D341Med (cell line): ENCODE results near the gene IVL.

Experiments used
- DNase-seq: peaks from one replicate; pipeline ENCODE4 v3.0.0; 2012; ENCODE audit warnings: low spot score

IVL gene

DNA sequence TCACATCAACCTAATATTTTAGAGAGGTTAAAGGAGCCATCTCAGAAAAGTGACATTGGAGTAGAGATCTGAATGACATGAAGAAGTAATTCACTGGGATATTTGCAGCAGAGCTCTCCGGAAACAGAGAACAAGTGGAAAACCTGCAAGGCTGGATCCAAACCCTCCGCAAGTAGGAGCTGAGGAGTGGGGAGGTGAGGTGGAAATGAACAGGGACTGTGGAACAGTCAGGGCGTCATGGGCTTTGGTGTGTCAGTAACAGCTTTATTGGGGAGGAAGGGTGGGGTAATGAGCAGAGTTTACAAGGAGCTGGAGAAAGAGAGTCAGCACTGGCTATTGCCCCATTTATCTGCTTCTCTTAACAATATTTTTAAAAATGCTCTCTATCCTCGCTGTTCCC, 9.3 kb upstream of the IVL start:
- no peak for DNase-seq

GRCh38 chr1:152899883-152900282, 8.5 kb upstream of the IVL start:
- no peak for DNase-seq

- no peak for DNase-seq
Measured at GRCh38 chr1:152901631-152902030, 6.7 kb upstream of the IVL start.

DNA sequence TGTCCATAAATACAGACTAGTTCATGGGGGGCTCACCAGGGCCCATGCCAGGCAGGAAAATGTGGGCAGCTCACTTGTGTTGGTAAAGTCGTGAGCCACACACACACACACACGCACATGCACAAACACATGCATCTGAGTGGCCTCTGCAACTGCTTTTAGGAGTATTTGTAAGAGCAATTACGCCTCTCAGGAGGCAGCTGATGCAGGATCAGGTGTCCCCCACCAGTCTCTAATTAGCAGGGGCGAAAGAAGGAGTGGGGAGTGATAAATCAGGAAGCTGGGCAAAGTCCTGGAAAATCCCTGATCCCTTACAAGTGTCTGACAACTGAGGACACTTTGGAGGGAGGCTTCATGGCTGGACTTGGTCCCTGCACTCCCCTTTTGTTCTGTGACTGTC, 5.7 kb upstream of the IVL start:
- no peak for DNase-seq

DNA sequence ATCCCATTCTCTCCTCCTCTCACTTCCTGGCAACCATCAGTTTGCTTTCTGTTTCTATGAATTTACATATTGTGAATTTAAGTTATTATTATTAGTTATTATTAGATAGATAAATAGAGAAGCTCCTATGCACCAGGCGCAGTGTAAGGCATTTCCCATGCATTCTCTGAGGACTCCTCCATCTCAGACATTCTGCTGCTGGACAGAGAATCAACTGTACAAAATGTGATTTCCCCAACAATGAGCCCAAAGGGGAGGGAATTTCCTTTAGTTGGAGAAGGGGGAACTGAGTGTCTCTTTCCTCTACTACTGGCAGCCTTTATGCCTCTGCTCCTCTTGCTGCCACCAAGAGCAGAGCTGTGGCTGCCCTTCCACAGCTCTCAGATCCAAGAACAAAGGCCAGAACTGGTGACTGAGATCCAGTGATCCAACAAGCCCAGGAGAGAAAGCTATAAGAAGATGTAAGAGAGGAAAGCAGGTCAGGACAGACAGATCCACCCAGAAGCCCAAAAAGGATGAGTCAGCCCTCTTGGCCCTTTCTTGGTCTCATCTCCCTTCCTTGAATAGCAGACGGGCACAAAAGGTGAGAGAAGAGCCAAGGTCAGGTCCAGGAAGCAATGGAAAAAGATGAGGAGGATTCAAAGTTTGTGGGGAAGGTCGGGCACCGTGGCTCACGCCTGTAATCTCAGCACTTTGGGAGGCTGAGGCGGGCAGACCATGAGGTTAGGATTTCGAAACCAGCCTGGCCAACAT, 3.5 kb upstream of the IVL start:
- no peak for DNase-seq

- no peak for DNase-seq
Measured at GRCh38 chr1:152906023-152906565, 2.3 kb upstream of the IVL start.

DNA sequence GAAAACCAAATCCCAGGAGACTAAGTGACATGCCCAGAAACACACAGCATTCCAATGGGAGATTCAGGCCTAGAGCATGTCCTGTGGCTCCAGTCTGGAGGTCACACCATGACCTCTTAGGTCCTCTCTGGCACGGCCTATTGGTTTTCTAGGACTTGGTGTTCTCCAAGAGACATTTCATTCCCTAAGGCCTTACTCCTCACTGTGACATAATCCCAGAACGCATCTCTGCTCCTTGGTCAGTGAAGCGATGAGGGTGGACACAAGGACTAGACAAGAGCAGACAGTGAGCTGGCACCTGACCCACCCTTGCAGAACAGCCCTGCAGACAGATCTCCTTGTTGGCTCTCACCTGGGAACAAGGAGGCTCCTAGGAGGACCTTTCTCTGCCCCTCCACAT, 860 bp downstream of the IVL start:
- no peak for DNase-seq

DNA sequence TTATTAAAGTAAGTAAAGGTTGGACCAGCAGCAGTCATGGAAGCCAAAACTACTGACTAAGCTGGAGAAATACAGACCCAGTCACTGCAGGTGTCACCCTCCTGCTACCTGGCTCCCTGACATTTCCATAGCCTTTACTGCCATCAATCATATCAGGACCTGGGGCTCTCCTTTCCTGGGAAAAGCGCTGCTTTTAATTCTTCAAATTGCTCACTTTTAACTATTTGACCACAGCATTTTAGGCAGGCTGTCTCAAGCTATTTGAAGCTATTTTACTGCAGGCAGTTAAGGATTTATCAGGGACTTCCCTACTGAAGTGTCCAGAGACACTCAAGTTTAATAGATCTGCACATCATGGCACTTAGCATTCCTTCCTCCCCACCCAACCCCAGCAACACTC, 4.1 kb downstream of the IVL start:
- no peak for DNase-seq

GRCh38 chr1:152912900-152913299, 4.6 kb downstream of the IVL start:
- DNase-seq, result no peak

DNA sequence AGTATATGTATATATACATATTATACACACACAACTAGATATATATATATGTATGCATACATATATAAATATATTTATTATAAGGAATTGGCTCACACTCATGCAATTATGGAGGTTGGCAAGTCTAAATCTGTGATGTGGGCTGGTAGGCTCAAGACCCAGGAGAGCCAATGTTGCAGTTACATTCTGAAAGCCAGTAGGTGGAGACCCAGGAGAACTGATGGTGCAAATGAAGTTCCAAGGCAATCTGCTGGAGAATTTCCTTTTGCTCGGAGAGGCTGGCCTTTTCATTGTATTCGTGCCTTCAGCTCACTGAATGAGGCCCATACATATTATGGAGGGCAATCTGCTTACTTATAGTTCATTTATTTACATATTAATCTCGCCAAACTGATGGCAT, 9.4 kb downstream of the IVL start:
- no peak for DNase-seq

- DNase-seq, result no peak
Measured at GRCh38 chr1:152919071-152919470, 10.7 kb downstream of the IVL start.

GRCh38 chr1:152924191-152924590, 15.8 kb downstream of the IVL start:
- peak; percentile 8 for DNase-seq

DNA sequence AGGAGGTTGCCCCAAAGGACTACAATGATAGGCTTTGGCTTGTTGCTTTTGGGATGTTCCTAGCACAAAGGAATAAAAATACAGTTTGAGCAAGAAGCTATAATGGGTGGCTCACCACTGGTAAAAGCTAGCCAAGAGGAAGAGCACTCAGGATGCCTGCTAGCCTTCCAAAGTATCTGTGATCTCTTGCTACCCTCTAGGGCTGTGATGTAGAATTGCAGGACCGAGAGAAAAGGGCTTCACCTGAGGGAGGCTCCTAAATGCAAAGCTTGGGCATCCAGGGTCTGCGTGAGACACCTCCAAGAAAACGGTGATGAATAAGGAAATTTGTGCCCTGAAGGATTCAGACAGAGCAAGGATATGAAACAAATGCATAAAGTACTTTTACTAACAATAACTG, 17.7 kb downstream of the IVL start:
- DNase-seq, result peak; percentile 6

GRCh38 chr1:152928671-152929070, 20.3 kb downstream of the IVL start:
- DNase-seq, result no peak

DNA sequence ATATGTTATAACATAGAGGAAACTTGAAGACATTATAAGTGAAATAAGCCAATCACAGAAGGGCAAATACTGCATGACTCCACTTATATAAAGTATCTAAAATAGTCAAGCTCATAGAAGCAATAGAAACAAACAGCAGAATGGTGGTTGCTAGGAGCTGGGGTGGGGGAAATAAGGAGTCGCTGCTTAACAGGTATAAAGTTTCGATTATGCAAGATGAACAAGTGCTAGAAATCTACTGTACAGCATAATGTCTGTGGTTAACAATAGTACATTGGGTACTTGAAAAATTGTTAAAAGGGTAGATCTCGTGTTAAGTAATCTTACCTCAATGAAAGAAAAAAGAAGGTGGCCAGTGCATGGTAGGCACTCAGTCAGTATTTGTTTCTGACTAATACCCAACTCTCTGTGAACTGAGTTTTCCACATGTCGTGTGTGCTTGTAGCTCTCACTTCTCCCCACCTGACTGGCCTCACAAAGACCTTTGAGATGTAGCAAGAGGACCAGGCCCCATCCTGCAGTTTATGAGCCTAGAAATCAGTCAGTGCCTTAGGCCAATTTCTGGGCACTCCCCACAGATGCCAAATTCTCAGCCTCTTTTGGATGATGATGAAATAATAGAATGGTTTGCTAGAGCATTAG, 23.9 kb downstream of the IVL start:
- DNase-seq, result no peak

DNA sequence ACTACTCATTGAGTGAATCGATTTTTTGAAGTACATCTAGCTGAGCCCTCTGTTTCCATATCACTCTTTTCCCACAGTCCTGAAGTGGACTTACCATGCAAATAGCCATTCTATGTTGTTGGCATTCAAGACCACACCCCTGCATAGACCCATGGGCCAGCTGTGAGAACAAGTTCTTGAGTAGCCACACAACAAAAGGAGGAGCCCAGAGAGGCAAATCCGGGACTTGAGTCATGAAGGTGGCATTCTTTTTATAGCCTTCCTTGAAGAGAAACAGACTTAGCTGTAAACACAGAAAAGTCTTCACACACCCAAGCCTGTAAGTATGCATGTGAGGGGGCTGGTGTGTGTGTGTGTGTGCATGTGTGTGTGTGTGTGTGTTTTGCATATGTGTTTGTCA, 24.9 kb downstream of the IVL start:
- DNase-seq, result no peak

DNA sequence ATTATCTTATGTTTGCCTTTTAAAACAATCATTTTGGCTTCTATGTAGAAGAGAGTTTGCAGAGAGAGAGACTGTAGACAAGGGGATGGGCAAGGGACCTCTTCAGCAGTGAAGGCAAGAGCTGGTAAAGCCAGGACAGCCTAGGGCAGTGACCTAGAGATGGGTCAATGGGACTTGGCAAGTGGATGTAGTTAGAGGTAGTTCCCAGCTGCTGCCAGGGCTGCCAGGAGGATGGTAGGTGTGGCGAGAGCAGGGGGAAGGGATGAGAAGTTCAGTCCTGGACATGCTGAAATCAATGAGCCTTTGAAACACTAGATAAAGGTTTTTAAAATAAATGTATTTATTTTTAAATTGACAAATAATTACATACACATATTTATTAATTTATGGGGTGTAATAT, 32.3 kb downstream of the IVL start:
- DNase-seq, result peak; percentile 4

GRCh38 chr1:152941037-152941711, 32.8 kb downstream of the IVL start:
- DNase-seq, result no peak

- DNase-seq, result no peak
Measured at GRCh38 chr1:152942161-152942560, 33.8 kb downstream of the IVL start.

DNA sequence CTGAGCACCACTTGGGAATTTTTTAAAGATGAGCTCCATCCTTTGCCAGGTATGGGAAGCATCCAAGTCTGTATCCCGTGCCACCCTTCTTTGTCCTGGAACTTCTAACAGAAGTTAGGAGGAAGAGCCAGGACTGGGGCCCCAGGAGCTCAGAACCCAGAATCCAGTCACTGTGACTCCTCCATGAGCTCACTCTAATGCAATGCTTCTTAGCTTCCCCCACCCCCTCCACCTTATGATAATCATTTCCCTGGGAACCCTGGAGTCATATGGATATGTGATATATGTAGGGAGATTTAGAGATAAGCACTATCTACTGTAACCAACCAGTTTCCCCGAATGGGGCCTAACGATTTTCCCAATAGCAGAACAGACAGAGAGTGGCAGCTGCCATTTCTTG, 37.9 kb downstream of the IVL start:
- no peak for DNase-seq

- no peak for DNase-seq
Measured at GRCh38 chr1:152946651-152947256, 38.4 kb downstream of the IVL start, which contains the start of gene SPRR5. Gene SPRR5 (plus strand): TSS chr1:152947206. CDS start chr1:152948555, 1,349 bp downstream.

DNA sequence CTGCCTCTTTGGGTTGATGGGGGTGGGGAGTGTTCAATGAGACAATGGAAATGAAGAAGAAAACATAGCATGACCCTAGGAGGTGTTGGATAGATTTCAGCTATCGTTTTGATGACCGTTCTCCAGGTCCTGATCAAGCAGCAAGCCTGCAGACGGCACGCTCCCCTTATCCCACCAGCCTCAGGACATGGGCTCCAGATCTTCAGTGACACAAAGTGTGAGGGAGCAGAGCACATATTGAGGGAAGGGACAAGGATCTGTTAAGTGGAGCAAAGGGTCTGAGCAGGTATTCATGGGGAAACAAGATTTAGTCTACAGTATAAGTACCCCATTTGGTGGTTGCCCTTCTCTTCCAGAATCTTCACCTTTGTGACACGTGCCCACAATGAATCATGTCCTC, 43.4 kb downstream of the IVL start:
- no peak for DNase-seq

- no peak for DNase-seq
Measured at GRCh38 chr1:152953761-152954160, 45.4 kb downstream of the IVL start.
